Measurements from ENCODE around the gene HOXB1.
"Not testable (repeated sequence)": the region's sequence is repeated elsewhere in the genome, so short reads cannot be mapped to it uniquely, and the experiment has no call there.

Gene HOXB1

DNA sequence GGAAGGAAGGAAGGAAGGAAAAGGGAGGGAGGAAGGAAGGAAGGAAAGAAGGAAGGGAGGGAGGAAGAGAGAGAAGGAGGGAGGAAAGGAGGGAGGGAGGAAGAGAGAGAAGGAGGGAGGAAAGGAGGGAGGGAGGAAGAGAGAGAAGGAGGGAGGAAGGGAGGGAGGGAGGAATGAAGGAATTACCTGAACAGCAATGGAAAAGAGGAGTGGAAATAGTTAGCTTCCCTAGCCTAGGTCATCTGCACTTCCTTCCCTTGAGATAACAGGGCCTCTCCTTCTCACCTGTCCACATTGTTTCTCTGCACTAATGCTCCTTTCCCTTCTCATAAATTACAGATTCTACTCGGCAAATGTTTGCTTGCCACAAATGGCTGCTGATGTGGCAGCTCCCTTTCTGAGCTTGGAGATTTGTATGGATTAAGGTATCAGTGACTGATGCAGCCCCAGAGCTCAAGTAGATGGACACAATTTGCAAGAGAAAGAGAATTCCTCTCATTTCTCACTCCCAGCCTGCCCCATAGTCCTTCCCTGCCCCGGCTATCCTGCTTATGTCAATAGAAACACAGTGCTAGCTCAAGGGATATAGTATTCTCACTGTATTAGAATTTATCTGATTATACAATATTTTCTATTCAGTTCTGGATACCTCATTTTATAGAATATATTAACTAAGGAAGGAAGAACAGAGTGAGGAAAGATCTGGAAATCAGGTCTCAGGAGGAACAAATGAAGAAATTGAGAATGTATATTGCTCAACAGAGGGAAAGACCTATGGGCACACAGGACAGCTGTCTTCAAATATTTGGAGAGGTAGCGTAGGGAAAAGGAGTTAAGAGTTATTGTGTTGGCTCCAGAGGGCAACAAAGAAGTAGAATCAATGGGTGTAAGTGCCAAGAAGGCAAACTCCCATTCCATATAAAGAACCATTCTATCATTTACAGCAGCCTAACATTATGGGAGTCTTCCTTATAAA is 14.6 kb downstream of the HOXB1 start:
- no peak for DNase-seq

DNA sequence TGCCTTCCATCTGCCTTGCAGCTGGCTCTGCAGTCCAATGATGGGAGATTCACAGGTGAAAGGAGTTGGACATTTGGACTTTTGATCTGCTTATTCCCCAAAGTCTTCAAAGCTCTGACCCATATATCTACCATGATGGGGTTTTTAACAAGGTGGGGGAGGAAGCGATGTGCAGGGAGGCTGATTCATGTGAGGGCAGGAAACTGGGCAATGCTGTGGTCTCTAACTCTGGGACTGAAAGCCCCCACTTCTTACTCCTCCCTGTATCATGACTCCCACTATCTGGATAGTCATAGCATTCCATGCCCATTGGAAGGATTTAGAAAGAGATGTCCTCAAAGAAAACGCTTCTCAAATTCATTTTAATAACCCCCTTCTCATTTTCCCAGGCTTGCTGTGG is 16.3 kb downstream of the HOXB1 start:
- DNase-seq, result no peak

DNA sequence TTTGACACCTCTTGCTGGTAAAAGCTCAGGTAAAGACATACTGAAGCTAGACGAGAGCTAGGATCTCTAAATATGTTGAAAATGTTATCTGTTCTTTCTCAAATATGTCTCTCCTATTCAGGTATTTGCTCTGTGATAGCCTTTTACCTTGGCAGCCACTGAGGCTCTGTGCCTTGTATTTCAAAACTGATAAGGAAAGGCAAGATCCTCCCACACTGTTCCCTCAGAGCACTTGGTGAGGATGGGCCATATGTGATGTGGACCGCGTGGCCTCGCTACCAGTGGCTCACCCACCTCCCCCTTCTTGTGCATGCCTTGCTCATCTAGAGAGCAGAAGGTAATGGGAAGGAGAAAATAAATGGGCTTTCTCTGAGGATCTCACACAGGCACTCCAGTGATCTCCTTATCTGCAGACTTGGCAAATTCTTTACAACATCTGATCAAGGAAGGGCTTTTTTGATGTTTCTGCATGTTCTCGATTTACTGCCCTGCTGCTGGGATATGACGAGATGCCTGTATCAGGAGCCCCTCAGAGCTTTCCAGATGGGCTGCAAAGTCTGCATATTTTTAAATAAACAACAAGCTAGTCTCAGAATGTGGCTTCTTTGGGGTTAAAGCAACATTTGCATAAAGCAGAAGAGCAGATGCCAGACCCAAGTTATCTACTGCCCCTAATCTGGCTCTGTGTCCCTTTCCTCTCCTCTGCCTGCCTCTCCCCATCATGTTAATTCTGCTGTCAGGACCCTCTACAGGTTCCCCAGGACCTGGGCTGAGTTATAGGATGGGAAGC is 16.9 kb downstream of the HOXB1 start:
- DNase-seq, result no peak

DNA sequence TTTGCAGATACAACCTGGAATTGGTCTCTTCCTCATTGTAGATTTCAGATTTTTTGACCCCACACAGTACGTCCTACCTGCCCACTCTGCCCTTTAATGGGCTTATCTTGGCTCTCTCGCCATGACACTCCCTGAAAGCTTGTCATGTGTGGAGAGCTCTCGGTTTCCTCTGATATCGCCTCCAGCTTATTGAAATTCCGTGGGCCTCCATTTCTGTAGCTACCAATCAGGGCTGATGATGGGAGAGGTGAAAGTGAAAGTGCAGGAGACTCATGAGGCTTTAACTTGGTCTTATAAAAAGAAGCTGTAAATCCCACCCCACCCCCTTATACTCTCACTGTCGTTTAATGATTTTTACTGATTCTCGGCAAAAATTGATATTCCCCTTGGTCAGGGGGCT is 17.7 kb downstream of the HOXB1 start:
- DNase-seq, result peak; percentile 51

DNA sequence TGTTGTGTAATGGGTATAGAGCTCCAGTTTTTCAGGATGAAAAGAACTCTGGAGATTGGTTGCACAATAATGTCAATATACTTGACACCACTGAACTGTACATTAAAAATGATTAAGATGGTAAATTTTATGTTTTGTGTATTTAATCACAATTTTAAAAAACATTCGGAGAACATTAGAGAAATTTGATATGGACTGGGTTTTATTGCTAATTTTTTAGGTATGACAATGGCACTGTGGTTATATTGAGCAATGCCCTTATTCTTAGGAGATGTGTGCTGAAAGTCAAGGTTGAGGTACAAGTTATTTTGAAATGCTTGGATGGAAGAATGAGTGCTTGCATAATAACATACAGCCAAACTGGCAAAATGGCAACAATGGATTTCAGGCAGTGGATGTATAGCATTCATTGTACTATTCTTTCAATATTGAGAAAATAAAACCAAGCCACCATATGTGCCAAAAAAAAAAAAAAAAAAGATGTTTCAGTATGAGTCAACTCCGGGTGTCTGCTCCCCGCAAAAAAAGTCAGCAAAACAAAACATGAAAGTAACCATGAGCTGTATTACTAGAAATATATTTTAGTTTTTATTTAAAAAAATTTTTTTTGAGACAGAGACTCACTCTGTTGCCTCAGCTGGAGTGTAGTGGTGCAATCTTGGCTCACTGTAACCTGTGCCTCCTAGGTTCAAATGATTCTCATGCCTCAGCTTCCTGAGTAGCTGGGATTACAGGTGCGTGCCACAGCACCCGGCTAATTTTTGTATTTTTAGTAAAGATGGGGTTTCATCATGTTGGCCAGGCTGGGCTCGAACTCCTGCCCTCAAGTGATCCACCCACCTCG is 19.8 kb downstream of the HOXB1 start:
- DNase-seq, result peak; percentile 59

DNA sequence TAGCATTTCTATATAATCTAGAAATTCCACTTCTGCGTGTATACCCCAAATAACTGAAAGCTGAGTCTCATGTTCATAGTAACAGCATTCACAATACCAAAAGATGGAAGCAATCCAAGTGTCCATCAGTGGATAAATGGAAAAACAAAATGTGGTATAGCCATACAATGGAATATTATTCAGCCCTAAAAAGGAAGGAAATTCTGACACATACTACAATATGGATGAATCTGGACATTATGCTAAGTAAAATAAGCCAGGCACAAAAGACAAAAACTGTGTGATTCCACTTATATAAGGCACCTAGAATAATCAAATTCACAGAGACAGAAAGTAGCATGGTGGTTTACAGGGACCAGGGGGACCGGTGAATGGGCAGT is 20.4 kb downstream of the HOXB1 start:
- no peak for DNase-seq

DNA sequence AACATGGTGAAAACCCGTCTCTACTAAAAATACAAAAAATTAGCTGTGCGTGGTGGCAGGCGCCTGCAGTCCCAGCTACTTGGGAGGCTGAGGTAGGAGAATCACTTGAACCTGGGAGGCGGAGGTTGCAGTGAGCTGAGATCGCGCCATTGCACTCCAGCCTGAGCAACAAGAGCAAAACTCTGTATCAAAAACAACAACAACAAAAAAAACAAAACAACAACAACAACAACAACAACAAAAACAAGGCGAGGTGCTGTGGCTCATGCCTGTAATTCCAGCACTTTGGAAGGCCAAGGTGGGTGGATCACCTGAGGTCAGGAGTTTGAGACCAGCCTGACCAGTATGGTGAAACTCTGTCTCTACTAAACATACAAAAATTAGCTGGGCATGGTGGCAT is 21.1 kb downstream of the HOXB1 start:
- not testable (repeated sequence) for DNase-seq

DNA sequence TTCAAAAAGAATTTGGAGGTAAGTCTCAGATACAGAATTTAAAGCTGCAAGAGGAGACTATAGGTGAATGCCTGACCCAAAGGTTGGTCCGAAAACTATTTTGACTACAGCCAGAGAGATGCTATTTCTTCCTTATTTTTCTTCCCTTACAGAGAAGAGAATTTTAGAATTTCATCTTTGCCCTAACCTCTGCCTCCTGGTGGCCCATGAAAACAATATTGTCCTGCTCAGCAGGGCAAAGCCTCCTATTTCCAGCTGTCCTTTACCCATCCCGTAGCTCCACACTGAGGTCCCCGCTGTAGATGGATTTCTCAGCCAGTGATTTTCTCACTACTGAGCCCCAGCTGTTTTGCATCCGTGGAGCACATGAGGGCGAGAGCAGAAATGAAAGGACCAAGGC is 24.6 kb downstream of the HOXB1 start:
- no peak for DNase-seq

DNA sequence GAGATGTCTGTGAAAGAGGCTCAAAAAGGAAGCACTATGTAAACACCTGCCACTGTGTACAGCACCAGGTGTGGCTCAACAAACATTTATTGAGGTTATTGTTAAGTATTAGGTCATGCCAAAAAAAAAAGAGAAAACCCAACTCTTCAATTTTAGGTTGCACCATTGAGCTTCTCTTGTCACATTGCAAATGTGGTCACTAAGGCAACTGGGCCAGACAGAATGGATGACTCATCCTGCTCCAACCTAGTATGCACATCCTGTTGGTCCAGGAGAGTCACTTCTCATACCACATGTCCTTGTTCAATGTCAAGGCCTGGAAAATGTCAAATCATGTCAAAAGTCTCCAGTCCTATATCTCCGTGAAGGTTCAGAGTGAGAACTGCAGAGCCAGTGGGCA is 25.0 kb downstream of the HOXB1 start:
- peak; percentile 79 for DNase-seq

DNA sequence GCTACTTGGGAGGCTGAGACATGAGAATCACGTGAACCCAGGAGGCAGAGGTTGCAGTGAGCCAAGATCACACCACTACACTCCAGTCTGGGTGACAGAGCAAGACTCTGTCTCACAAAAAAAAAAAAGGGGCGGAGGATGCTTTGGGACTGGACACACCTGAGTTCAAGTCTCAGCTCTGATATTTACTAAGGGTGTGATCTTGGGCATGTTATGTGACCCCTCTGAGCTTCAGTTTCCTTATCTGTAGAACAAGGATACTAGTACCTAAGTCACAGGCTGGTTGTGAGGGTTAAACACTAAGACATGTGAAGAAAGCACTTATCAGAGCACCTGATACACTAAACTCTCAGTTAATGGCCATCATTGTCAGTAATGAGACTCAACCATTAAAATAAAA is 25.9 kb downstream of the HOXB1 start:
- DNase-seq, result no peak

DNA sequence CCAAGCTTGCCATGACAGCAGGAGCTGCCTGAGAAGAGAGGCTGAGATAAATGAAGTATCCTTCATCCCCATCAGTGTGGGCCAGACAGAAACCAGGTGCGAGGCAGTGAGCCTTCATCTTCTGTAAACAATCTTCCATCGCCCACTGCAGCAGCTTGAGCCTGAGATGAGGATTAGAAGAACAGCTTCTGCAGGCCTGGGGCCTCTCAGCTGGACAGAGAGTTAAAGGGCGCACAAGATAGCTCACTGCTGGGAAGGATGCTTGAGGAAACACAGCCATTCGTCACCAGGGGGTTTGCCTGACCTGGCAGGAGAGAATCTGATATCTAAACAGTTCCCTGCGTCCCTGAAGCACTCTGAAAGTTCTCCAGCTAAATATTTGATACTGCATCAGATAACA is 27.1 kb downstream of the HOXB1 start:
- DNase-seq, result no peak

DNA sequence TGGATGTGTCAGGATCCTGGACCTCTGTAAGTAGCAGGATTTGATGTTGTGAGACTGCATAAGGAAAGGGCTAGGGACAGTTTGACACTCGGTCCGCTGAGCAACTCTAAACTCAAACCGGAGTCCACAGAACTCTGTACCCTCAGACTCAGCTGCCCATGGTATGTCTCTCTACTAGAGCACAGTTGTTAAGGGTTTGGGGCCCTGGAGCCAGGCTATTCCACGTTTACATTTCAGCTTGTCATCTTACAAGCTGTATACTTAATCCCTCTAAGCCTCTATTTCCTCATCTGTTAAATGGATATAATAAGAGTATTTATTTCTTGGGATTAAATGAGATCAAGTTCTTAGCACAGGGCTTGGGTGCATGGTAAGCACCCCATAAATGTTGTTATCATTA is 27.9 kb downstream of the HOXB1 start:
- DNase-seq, result no peak

DNA sequence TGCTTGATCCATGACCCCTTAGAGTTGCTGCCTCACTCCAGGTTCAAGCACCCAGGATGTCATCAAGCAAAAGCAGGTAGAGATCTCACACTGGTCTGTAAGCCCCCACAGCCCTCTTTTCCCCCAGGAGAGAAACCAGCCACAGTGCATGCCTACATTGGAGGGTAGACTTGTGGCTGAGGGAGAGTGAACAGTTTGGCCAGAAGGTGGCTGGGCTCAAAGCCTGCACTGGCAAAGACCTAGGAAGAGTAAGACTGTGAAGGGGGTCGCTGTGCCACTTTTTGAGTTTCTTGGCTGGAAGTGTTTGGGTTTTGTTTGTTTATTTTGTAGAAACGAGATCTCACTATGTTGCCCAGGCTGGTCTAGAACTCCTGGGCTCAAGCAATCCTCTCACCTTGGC is 28.5 kb downstream of the HOXB1 start:
- no peak for DNase-seq

DNA sequence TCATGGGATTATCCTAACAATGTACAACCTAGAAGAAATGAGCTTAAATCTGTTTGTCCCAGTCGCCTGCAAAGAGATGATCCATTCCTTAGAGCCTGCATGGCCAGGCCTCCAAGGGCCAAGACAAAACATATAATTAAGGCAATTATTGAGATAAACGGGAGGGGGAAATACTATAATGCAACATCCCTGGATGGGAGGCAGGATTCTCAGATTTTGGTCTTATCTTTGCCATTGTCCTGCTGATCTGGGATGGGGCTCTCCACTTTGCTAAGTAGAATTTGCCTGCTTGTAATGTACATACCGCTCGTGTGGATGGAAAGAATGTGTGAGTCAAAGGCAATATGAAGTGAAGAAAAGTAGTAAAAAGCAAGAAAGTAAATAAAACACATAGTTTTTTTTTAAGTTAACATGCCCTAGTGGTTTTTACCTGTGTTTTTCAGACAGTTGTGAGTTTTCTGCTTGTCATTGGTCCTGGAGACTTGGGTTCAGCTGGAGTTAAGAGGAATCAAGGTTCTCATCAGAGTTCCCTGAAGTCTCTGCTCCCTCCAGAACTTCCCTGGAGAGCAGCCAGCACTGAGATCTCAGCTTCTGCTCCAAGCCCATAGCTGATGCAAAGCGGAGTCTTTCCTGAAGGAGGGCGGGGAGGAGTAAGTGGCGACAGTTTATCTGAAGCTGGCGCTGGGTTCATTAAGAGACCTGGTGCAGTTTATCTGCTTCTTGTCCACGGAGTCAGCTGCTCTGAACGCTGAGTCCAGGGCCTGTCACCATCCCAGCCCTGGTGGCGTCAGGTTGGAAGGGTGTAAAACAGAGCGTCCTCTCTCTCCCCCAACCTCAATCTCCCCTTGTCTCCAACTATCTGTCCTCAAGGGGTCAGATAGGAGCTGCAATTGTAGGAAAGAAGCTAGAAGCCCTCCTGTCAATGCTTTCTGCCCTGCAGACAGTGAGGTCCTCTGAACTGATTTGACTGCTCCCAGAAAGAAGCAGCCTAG is 30.1 kb downstream of the HOXB1 start:
- no peak for DNase-seq

DNA sequence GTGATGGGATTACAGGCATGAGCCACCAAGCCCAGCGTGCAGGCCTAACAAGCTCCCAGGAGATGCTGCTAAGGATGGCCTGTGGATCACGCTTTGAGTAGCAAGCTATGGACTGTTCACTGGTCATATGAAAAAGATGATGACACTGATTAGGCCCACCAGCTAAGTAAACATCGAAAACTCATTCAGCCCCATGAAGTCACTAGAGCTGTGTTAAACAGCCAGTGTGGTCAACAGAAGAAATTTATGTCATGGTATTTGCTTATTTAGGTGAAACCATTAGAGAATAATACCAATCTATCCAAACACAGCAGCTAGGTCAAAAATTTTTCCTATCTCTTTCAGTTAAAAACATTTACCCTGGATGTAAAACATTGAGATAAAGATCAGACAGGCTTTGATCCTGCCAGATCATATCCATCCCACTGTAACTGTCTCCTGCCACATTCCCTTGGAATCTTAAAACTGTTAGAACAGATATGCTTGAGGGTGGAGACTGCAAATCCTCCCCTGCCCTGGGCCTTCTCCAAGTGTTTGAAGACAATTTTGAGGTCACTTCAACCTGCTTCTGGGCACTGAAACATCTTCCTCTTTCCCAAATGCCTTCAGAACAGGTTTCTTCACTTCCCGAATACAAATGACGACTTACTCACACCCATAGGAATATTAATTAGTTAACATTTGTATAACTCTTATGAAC is 30.9 kb downstream of the HOXB1 start:
- no peak for DNase-seq

DNA sequence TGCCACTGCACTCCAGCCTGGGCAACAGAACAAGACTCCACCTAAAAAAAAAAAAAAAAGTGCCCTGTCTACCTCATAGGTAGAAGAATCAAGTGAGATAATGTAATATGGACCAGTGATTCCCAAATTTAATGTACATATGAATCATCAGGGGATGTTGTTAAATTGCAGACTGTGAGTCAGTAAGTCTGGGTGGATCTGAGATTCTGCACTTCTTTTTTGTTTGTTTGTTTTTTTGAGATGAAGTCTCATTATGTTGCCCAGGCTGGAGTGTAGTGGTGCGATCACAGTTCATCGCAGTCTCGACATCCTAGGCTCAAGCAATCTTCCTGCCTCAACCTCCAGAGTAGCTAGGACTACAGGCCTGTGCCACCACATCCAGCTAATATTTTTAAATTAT is 31.6 kb downstream of the HOXB1 start:
- no peak for DNase-seq

DNA sequence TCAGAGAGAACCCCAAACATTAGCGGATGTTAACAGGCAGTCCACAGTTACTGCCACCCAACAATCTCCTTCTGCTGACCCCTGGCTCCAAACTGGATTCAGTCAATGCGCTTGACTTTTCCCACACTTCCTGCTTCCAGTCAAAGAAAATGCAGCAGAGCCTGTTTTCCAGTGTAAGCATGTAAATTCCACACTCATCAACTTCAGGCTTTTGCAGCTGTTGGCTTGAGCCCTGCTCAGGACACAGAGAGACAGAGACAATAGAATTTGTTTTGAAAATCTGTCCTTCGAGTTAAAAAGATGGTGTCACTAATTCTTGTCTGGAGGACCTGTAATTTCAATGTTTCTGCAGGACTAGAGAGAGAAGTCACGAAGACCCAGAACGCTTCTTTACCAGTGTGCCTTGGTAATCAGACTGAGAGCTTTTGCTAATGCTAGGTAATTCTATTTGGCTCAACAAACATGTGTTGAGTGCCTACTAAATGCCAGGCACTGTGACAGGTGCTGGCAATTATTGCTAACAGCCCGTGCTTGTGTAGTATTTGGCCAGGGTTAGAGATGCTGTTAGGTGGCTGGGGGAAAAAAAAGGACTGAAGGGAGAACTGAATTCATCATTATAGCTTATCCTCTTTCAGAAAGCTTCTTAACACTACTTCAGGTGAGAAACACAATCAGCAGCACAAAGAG is 32.5 kb downstream of the HOXB1 start:
- no peak for DNase-seq

DNA sequence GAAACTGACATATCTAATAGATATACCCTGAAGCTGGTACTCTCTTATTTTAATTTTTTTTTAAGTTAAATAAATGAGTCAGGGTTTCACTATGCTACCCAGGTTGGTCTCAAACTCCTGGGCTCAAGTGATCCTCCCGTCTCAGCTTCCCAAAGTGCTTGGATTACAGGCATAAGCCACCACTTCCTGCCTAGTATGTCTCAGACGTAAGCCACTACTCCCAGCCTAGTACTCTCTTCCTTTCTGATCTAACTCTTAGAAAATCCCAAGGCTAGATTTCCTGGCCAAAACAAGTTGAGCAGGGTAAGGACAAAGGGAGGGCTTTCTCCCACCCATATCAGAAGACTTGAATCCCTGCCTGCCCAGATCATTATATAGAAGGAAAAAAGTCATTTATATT is 33.7 kb downstream of the HOXB1 start:
- DNase-seq, result no peak

DNA sequence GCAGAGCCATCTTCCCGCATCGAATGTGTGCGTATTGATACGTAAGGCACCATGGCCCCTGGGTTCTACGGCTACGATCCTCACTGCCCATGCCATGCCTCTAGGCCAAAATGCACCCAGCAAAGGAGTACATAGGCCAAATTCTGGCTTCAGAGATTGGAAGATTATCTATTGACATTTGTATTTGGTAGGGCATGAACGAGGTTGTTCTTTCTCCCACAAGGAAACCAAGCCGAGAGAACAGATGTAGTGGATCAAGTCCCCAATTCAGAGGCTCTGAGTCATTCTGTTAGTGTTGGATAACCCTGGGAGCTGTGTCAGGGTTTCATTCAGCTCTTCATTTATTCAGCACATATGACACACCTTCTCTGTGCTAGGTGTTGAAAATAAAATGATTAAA is 36.5 kb downstream of the HOXB1 start:
- no peak for DNase-seq

Data from CD4-positive, alpha-beta T cell treated with Interleukin-17A for 1 hour (primary cell).